ENCODE results near the gene MGAT3. TPM values are rescaled to one million over a fixed set of nuclear protein-coding genes. Genes with fewer than 3 reads are reported as not detected.
"Not testable (repeated sequence)": the region's sequence is repeated elsewhere in the genome, so short reads cannot be mapped to it uniquely, and the experiment has no call there.

The MGAT3 gene
- polyA plus RNA-seq, 10 donors: 3.3 to 9.3 (median 3.9) TPM

- no peak for DNase-seq
Measured at GRCh38 chr22:39489094-39490068, 32.6 kb downstream of the MGAT3 start.

- DNase-seq: peak; percentile 48 to 85 (median 66)
Measured at GRCh38 chr22:39490135-39490798, 33.5 kb downstream of the MGAT3 start.

- DNase-seq: no peak
Measured at GRCh38 chr22:39490966-39491680, 34.3 kb downstream of the MGAT3 start.

DNA sequence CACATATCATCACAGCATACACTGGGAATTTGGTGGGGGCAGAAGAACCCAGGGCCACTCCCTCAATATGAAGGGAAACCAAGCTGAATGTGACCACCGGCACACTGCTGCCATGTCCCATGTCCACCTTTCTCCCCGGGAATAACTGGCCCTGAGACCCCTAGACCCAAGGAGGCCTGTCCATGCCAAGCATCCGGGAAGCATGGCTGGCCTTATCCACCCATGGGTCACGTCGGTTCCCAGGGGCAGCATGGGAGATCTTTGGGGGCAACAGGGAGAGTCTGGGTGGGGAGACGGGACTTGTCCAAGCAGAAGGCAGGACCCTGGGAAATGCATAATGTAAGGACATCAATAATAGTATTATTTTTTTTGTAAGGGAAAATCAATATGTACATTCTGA lies 34.9 kb downstream of the MGAT3 start:
- no peak for DNase-seq

DNA sequence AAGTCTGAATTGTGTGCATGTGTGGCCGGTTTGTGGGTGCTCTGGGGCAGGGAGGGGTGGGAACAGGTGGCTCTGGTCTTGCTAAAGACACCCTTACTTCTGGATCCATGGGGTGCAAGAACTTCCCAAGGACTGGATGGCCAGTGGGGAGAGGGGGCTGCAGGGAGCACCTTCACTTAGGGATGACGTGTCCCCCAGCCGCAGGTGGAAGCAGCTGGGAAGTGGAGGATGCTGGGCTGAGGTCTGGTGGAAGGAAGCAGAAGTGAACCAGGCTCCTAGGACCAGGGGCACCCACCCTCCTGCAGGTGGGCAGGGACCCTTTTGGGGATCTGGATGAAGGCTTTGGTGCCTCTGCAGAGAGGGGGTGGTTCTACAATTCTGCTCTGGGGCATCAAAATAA lies 35.4 kb downstream of the MGAT3 start:
- DNase-seq: no peak

DNA sequence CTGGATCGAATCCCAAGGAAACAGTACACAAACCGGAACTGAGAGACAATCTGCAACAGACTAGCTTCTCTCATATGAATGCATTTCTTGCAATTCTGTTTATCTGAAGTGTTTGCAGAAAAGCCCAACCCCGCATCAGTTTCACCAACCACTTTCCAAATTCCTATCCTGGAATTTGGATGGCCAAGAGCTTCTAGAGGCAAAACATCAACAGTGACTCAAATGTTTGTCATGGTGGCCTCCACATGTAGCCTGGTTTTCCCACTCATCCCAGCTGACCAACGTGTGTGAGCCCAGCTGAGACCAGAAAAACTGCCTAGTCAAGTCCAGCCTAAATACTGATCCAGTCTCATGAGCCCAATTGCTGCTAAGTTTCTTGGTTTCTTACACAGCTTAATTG lies 36.9 kb downstream of the MGAT3 start:
- no peak for DNase-seq

DNA sequence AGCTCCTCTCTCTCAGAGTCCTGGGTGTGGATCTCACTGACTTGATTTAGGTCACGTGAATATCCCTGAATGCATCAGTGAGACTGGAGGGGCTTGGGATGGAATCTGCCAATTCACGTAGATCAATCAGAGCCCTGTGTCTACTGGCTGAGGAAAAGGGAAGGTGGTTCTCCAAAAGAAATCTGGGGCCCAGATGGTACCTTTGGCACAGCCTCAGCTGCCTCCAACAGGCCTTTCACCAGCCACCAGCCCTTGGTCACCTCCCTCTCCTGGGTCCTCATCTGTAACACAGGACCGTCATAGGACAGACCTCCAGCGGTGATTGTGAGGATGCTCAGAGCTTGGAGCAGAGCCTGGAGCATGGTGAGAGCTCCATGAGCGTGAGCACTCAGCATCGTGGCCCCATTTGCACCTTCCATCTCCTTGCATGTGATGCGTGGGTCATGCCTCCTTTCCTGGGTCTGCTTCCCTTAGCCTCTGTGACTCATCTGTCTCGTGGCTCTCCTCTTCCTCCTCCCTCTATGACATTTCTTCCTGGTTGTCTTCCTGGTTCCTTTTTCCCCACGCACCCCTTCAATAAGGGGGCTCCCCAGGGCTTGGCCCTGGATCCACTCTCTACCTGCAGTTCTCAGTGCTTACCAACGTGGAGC lies 37.8 kb downstream of the MGAT3 start:
- no peak for DNase-seq

DNA sequence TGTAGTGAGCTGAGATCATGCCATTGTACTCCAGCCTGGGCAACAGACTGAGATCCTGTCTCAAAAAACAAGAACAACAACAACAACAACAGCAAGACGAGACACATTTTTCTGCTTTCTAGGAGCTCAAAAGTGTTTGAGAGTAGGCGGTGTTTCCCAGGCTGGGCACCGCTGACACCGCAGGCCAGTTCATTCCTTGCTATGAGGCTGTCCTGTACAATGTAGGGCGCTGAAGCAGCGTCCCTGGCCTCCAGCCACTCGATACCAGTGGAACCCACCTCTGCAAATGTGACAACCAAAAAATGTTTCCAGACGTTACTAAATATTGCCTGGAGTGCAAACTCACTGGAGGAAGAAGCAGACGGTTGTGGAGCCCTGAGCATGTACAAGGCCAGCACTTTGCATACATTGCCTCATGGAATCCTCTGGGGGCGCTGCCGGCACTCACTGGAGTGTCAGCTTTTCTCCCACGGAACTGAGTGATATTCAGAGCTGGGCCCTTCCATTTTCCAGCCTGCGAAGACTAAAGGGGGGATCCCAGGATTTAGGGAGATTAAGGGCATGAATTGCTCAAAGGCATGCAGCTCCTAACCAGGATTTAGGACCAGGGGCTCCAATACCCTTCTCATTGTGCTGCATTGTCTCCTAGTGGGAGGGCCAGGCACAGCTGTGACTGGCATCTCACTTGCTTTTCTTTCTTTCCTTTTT lies 39.5 kb downstream of the MGAT3 start:
- DNase-seq: peak; percentile 40 to 84 (median 68)

- no peak for DNase-seq
Measured at GRCh38 chr22:39497429-39497828, 40.6 kb downstream of the MGAT3 start.

DNA sequence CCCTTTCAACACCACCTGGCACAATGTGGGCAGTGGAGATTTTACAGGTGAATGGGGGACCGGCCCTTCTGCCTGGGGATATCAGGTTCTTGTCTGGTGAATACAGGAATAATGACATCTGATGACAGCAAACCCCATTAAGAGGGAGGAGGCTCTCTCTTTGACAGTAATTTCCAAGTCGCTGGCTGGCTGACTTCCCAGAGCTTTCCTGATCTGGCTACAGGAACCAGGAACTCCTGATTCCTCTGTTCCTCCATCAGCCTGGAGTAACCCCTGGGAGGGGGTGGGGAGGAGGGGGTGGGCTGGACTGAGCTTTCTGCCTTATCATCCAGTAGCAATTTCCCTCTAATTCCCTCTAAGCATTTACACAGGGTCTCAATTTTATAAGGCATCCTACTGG lies 41.6 kb downstream of the MGAT3 start:
- no peak for DNase-seq

DNA sequence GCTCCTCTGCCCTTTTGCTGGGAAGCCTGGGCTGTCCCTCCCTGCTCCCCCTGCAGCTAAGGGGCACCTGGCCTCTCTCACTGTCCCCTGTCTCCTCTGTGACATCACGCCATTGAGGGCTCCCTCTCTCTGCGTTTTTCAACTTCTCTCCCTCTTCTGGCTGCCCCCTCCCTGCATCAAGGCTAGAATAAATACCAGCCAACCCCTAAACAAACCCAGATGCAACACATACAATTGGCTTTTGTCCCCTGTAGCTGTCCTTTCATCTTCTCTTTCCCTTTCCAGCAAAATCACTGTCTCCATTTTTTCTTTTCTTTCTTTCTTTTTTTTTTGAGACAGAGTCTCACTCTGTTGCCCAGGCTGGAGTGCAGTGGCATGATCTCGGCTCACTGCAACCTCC lies 42.0 kb downstream of the MGAT3 start:
- no peak for DNase-seq

- DNase-seq: no peak
Measured at GRCh38 chr22:39500101-39500500, 43.3 kb downstream of the MGAT3 start.

DNA sequence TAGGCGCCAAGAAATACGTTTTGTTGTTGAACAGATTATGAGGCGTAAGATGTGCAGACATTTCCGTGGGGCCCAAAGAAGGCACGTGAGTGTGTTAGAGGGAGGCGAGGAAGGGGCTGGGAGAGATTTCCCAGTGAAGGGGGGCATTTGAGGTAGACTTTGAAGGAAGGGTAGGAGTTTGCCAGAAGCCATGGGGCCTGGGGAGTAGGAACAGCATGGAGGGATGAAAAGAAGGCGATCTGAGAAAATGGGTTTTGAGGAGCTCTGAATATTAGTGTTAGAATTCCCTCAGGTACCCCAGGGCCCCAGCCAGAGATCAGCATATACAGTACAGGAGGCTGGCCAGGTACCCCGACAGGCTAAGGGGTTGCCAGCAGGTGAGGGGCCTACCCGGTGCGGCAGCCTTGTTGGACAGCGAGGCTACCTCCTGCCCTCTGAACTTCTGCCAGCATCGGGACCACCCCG lies 44.9 kb downstream of the MGAT3 start:
- peak in 1 of 3 donors; percentile 41 for DNase-seq

DNA sequence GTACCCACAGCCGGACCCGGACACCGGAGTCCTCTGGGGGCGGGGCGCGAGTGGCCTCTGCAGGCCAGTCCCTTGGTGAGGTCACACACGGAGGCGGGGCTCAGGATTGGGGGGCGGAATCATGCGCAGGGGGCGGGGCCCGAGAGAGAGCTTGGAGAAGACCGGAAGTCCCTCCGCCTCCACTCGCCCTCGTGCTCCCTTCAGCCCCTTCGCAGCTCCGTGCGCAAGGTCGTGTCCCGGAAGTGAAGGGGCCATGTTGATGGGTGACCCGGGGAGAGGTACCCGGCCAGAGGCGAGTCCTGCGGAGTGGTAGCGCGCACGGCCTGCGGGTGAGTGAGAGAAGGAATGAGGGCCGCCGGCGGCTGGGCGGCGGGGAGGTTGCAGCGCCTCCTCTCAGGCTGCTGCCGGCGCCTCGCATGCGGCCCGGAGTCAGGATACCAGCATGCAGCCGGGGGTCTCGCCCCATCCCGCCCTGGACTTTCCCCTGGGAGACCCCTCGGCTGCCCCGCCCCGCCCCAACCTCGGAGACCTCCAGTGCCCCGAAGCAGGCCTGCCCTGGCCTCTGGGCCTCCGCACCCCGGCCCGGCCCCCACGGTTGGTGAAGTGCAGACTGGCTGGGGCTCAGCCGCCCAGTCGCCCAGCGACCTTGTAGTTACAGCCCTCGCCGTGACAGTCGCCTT lies 45.4 kb downstream of the MGAT3 start, which contains the start of gene MIEF1:
TSS of gene MIEF1 (plus strand) at position 182 of the 680 bp plus-strand sequence. CDS start 9,005 bp downstream, outside the sequence.
- DNase-seq: peak; percentile 95 to 98 (median 97)

- no peak for DNase-seq
Measured at GRCh38 chr22:39502789-39503409, 46.1 kb downstream of the MGAT3 start.

- no peak for DNase-seq
Measured at GRCh38 chr22:39503630-39504029, 46.8 kb downstream of the MGAT3 start.

GRCh38 chr22:39504071-39504470 lies 47.3 kb downstream of the MGAT3 start:
- no peak for DNase-seq

DNA sequence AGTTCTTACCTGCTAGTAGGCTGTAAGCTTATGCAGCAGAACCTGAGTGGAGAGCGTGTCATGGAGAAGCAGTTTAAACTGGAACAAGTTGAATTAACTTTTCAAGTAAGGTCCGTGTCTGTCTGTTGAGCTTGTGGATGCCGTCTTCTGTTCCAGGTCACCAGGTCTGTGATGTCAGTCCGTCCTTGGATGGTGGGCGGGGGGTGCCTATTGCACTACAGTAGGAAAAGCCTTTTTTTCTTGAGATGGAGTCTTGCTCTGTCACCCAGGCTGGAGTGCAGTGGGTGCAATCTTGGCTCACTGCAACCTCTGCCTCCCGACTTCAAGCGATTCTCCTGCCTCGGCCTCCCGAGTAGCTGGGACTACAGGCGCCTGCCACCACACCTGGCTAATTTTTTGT lies 50.2 kb downstream of the MGAT3 start:
- not testable (repeated sequence) for DNase-seq

- no peak for DNase-seq
Measured at GRCh38 chr22:39508393-39508792, 51.6 kb downstream of the MGAT3 start.
